ENCODE data around the gene OBP2B.

The OBP2B gene

DNA sequence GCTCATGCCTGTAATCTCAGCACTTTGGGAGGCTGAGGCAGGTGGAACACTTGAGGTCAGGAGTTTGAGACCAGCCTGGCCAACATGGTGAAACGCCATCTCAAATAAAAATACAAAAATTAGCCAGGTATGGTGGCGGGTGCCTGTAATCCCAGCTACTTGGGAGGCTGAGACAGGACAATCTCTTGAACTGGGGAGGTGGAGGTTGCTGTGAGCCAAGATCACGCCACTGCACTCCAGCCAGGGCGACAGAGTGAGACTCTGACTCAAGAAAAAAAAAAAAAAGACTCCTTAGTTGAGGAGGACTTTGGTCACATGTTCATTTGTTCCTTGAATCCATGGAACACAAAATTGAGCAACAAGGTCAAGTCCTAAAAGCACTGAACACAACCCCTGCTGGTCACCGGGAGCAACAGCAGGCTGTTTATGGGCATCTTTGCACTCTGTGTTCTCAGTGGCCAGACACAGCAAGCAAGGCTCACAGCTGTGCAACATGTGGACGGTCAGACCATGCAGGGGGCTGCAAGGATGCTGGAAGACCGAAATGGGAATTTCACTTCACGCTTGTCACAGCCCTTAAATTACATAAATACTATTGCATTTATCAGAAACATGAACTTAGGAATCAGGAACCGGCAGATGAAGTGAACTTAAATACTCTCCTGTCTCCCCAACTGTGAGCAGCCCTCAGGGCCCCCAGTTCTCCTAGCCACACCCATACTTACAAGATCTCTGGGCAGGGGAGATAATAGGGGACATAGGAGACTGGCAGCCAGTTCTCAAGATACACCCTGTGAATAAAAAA is 48.1 kb downstream of the OBP2B start:
- peak in 24 of 42 donors; percentile 40 to 79 (median 61) for DNase-seq
- intact Hi-C loops (cut with DNase I) = no loop called here

DNA sequence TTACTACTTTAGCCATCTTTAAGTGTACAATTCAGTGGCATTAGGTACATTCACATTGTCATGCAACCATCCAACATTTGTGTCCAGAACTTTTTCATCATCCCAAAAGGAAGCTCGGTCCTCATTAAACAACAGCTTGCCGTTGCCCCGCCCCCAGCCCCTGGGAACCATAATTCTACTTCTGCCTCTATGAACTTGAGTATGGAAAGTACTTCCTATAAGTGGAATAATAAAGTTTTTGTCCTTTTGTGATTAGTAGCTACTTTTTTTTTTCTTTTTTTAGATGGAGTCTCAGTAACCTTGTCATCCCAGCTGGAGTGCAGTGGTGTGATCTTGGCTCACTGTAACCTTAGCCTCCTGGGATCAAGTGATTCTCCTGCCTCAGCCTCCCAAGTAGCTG is 50.4 kb downstream of the OBP2B start:
- intact Hi-C loops (cut with DNase I) = no loop called here
- peak in 1 of 42 donors; percentile 10 for DNase-seq

All from head of caudate nucleus (tissue), 42 donors.